ENCODE data around the gene TOMM70.
A peak's percentile ranks its signal among the peaks of the same experiment; 100 is the strongest.
"Not testable (repeated sequence)": the region's sequence is repeated elsewhere in the genome, so short reads cannot be mapped to it uniquely, and the experiment has no call there.

The TOMM70 gene

DNA sequence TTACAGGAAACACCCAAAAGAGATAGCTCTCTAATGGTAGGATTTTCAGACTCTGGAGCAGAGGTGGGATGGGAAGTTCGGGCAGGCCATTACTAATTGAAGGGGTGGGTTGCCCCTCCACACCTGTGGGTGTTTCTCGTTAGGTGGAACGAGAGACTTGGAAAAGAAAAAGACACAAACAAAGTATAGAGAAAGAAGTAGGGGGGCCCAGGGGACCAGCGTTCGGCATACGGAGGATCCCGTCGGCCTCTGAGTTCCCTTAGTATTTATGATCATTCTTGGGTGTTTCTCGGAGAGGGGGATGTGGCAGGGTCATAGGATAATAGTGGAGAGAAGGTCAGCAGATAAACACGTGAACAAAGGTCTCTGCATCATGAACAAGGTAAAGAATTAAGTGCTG lies 64.7 kb downstream of the TOMM70 start:
- Mint-ChIP-seq H3K36me3 (ENCODE audit: low read depth) (peaks cover 25% of the 10 kb centered on the region), H3K27ac (peak overlapping the region; percentile 88), H3K4me1 (ENCODE audit: low read depth) (peaks cover 25% of the 10 kb centered on the region)
- H3K27me3 Mint-ChIP-seq, H3K4me3 Mint-ChIP-seq, H3K9me3 Mint-ChIP-seq: not testable (repeated sequence)
- intact Hi-C loops (cut with micrococcal nuclease): loop anchor here (10.0 kb wide), 1 partner anchor 159 kb away; the partner anchor contains the start of gene TMEM45A

- intact Hi-C loops (cut with micrococcal nuclease): loop anchor here (2.0 to 10.0 kb wide), 2 partner anchors 65 to 159 kb away; partner anchors contain the start of genes LNP1, TMEM45A and TOMM70
- peak overlapping the region; percentile 87 for H3K4me3 Mint-ChIP-seq
- H3K27ac Mint-ChIP-seq: peak overlapping the region; percentile 88
- peaks cover 17% of the 10 kb centered on the region for H3K36me3 Mint-ChIP-seq (ENCODE audit: low read depth)
- H3K9me3 Mint-ChIP-seq: no peaks in the 10 kb centered on the region
- H3K27me3 Mint-ChIP-seq: no peaks in the 10 kb centered on the region
- peaks cover 25% of the 10 kb centered on the region for H3K4me1 Mint-ChIP-seq (ENCODE audit: low read depth)
Observed at GRCh38 chr3:100335434-100335833, 65.5 kb downstream of the TOMM70 start.

- Mint-ChIP-seq H3K36me3 (ENCODE audit: low read depth) (peaks cover 10% of the 10 kb centered on the region), H3K27me3 (no peaks in the 10 kb centered on the region), H3K4me3 (peak within 1 kb of the TSS; percentile 87), H3K27ac (peak within 1 kb of the TSS; percentile 88), H3K4me1 (ENCODE audit: low read depth) (peaks cover 25% of the 10 kb centered on the region), H3K9me3 (no peaks in the 10 kb centered on the region)
- intact Hi-C loops (cut with micrococcal nuclease): loop anchor here (2.0 to 10.0 kb wide), 2 partner anchors 66 to 160 kb away; partner anchors contain the start of genes LNP1, TMEM45A and TOMM70
Observed at GRCh38 chr3:100334488-100335351, 66.2 kb downstream of the TOMM70 start, which contains the start of gene NIT2. Gene NIT2 (plus strand): TSS chr3:100334757. CDS start chr3:100334792, 35 bp downstream.

- Mint-ChIP-seq H3K27me3 (no peaks in the 10 kb centered on the region), H3K4me1 (ENCODE audit: low read depth) (peaks cover 25% of the 10 kb centered on the region), H3K9me3 (no peaks in the 10 kb centered on the region), H3K27ac (peak overlapping the region; percentile 88), H3K36me3 (ENCODE audit: low read depth) (peaks cover 3% of the 10 kb centered on the region), H3K4me3 (peak overlapping the region; percentile 87)
- intact Hi-C loops (cut with micrococcal nuclease): loop anchor here (2.0 to 10.0 kb wide), 2 partner anchors 67 to 161 kb away; partner anchors contain the start of genes LNP1, TMEM45A and TOMM70
Observed at GRCh38 chr3:100333970-100334487, 66.9 kb downstream of the TOMM70 start.

DNA sequence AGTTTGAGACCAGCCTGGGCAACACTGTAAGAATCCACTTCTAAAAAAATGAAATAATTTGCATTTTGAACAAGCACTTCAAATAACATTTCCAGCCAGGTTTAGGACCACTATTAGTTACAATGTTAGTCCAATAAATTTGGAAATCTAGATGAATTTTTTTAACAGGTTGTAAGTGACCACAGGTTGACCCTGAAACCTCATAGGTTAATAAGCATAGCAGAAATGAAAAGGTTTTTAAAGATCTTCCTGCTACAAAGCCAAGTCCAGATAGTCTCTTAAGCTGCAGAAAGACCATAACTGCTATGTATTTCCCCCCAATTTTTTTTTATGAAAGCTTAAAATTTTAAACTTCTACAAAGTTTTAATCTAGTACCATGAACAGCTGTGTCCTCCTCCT lies 67.8 kb downstream of the TOMM70 start:
- intact Hi-C loops (cut with micrococcal nuclease): loop anchor here (10.0 kb wide), 1 partner anchor 162 kb away; the partner anchor contains the start of gene TMEM45A
- peak overlapping the region; percentile 57 for H3K27ac Mint-ChIP-seq
- no peak overlapping the region for H3K4me3 Mint-ChIP-seq
- H3K36me3 Mint-ChIP-seq (ENCODE audit: low read depth): no peaks in the 10 kb centered on the region
- H3K9me3 Mint-ChIP-seq: no peaks in the 10 kb centered on the region
- no peaks in the 10 kb centered on the region for H3K27me3 Mint-ChIP-seq
- peaks cover 25% of the 10 kb centered on the region for H3K4me1 Mint-ChIP-seq (ENCODE audit: low read depth)

DNA sequence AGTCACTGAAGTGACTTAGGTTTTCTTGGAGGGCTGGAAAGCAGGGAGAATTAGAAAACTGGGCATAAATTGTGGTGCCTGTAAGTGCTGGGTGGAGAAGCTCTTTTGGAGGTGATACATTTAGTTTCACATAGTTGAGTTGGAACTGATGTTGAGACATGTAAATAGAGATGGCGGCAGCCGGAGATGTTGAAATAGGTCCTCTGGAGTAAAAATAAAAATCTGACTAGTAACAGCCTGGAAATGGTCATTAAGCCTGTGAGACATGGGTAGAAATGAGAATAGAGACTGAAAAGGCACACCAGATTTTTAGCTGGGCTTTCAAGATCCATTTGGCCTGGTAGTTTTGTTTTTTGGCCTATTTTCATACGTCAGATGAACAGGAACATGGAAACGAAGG lies 69.2 kb downstream of the TOMM70 start:
- no peaks in the 10 kb centered on the region for H3K27me3 Mint-ChIP-seq
- H3K36me3 Mint-ChIP-seq (ENCODE audit: low read depth): peaks cover 11% of the 10 kb centered on the region
- no peak overlapping the region for H3K27ac Mint-ChIP-seq
- peaks cover 25% of the 10 kb centered on the region for H3K4me1 Mint-ChIP-seq (ENCODE audit: low read depth)
- no peak overlapping the region for H3K4me3 Mint-ChIP-seq
- H3K9me3 Mint-ChIP-seq: peaks cover 9% of the 10 kb centered on the region
- intact Hi-C loops (cut with micrococcal nuclease): loop anchor here (10.0 kb wide), 1 partner anchor 163 kb away; the partner anchor contains the start of gene TMEM45A

DNA sequence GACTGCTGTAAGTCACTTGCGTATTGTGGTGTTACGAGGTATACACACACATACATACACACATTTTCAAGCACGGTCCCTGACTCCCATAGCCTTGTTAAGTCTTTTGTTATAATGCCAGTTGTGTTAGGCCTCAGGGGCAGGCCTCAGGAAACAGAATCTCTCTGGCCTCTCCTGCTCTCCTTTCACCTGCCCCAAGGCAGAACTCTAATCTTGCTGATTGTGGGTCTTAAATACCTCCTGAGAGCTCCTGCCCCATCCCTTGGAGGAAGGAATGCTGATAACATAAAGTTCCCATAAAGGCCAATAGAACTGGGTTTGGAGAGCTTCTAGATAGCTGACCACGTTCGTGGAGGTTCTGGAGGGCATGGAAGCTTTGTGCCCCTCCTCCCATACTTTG lies 70.2 kb downstream of the TOMM70 start:
- intact Hi-C loops (cut with micrococcal nuclease): loop anchor here (10.0 kb wide), 1 partner anchor 164 kb away; the partner anchor contains the start of gene TMEM45A
- Mint-ChIP-seq H3K27me3 (no peaks in the 10 kb centered on the region), H3K9me3 (peaks cover 9% of the 10 kb centered on the region), H3K27ac (no peak overlapping the region), H3K36me3 (ENCODE audit: low read depth) (peaks cover 21% of the 10 kb centered on the region), H3K4me1 (ENCODE audit: low read depth) (peaks cover 18% of the 10 kb centered on the region), H3K4me3 (no peak overlapping the region)

DNA sequence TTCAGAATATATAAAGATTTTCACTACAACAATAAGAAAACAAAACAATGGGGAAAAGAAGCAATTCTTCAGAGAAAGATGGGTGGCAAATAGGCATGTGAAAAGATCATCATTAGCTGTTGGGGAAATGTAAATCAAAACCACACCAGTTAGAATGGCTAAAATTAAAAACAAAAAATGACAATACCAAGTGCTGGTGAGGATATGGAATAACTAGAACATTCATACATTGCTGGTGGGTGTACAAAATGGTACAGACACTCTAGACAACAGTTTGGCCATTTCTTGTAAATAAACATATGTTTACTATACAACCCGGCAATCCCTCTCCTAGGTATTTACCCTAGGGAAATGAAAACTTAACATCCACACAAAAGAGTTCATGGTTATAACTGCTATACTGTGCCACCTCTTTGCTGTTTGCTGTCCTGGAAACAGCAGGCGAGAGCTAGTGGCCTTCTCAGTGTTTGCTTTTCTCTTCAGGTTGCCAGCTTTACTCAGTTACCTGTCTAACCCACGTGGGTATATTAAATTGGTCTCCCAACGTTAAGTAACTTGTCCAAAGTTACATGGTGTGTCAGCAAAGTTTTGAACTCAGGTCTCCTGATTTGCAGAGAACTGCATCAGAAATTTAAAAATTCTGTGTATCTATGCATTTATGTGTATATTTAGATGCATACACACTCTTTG lies 70.9 kb downstream of the TOMM70 start:
- Mint-ChIP-seq H3K9me3 (peaks cover 9% of the 10 kb centered on the region), H3K36me3 (ENCODE audit: low read depth) (peaks cover 27% of the 10 kb centered on the region), H3K27ac (no peak overlapping the region), H3K4me1 (ENCODE audit: low read depth) (peaks cover 11% of the 10 kb centered on the region), H3K4me3 (no peak overlapping the region), H3K27me3 (no peaks in the 10 kb centered on the region)
- intact Hi-C loops (cut with micrococcal nuclease): loop anchor here (10.0 kb wide), 1 partner anchor 165 kb away; the partner anchor contains the start of gene TMEM45A

DNA sequence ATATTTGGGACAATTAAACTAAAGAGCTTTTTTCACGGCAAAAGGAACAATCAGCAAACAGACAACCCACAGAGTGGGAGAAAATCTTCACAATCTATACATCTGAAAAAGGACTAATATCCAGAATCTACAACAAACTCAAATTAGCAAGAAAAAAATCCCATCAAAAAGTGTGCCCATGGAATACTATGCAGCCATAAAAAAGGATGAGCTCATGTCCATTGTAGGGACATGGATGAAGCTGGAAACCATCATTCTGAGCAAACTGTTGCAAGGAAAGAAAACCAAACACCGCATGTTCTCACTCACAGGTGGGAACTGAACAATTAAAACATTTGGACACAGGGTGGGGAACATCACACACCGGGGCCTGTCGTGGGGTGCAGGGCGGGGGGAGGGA lies 73.5 kb downstream of the TOMM70 start:
- H3K9me3 Mint-ChIP-seq; H3K4me1 Mint-ChIP-seq (ENCODE audit: low read depth); H3K27ac Mint-ChIP-seq; H3K27me3 Mint-ChIP-seq; intact Hi-C loops (cut with micrococcal nuclease); H3K4me3 Mint-ChIP-seq: not testable (repeated sequence)
- H3K36me3 Mint-ChIP-seq (ENCODE audit: low read depth): peaks cover 37% of the 10 kb centered on the region

- Mint-ChIP-seq H3K4me3 (no peak overlapping the region), H3K9me3 (peaks cover 9% of the 10 kb centered on the region), H3K27ac (no peak overlapping the region), H3K4me1 (ENCODE audit: low read depth) (no peaks in the 10 kb centered on the region), H3K36me3 (ENCODE audit: low read depth) (peaks cover 37% of the 10 kb centered on the region), H3K27me3 (no peaks in the 10 kb centered on the region)
- intact Hi-C loops (cut with micrococcal nuclease): no loop called here
Observed at GRCh38 chr3:100325827-100326226, 75.1 kb downstream of the TOMM70 start.

DNA sequence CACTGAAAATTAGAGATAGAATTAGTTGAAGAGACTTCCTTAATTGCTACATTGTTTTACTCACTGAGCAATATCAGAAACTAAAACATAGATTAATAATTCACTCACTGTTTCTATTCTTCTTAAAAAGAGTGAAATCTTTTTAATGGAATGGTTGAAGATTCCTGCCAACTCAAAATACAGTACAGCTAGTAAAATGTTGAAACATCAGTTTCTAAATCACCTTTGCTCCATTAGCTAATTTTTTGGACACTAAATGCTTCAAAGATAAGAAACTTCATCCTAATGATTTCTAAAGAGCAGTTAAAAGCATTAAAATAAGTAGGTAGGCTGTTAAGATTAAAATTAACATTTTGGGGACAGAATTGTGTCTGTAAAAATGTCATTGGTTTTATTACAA lies 76.8 kb downstream of the TOMM70 start:
- no peak overlapping the region for H3K4me3 Mint-ChIP-seq
- no peaks in the 10 kb centered on the region for H3K27me3 Mint-ChIP-seq
- intact Hi-C loops (cut with micrococcal nuclease): no loop called here
- H3K27ac Mint-ChIP-seq: no peak overlapping the region
- peaks cover 9% of the 10 kb centered on the region for H3K9me3 Mint-ChIP-seq
- no peaks in the 10 kb centered on the region for H3K4me1 Mint-ChIP-seq (ENCODE audit: low read depth)
- H3K36me3 Mint-ChIP-seq (ENCODE audit: low read depth): peaks cover 47% of the 10 kb centered on the region

GRCh38 chr3:100319951-100320350 lies 80.9 kb downstream of the TOMM70 start:
- Mint-ChIP-seq H3K4me1 (ENCODE audit: low read depth) (no peaks in the 10 kb centered on the region), H3K27me3 (no peaks in the 10 kb centered on the region), H3K36me3 (ENCODE audit: low read depth) (peaks cover 52% of the 10 kb centered on the region), H3K27ac (no peak overlapping the region), H3K4me3 (no peak overlapping the region), H3K9me3 (no peaks in the 10 kb centered on the region)
- intact Hi-C loops (cut with micrococcal nuclease): loop anchor here (10.0 kb wide), 1 partner anchor 425 kb away; no protein-coding TSS in a partner anchor

DNA sequence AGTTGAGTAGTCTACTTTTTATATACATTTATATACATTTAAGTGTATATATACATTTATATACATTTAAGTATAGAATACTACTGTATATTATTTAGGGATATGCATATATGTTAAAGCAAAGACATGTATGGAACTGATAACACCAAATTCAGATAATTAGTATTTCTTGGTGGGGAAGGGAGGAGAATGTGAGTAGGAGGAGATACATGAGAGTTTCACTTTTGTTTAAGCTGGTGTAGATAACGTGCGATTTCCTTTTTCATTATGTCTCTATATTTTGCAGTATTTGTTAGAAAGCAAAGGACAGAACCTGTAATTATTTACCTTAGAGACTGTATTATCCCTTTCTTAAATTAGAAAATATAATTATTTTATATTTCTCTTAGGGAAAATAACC lies 83.0 kb downstream of the TOMM70 start:
- Mint-ChIP-seq H3K27ac (no peak overlapping the region), H3K27me3 (no peaks in the 10 kb centered on the region), H3K4me1 (ENCODE audit: low read depth) (no peaks in the 10 kb centered on the region), H3K9me3 (no peaks in the 10 kb centered on the region), H3K4me3 (no peak overlapping the region), H3K36me3 (ENCODE audit: low read depth) (peaks cover 57% of the 10 kb centered on the region)
- intact Hi-C loops (cut with micrococcal nuclease): loop anchor here (10.0 kb wide), 1 partner anchor 427 kb away; no protein-coding TSS in a partner anchor

All from dendritic cell treated with granulocyte-macrophage colony-stimulating factor and Interleukin-4, amounts not matched to agents 40 ng/mL and 50 ng/mL, for 4 days (primary cell).